B cell (primary cell): ENCODE results near the gene TUBB2A. TPM values are rescaled to one million over a fixed set of nuclear protein-coding genes. Genes with fewer than 3 reads are reported as not detected.

Source experiments
- ATAC-seq: fragments of 200-7000 bp; cut with Tn5 transposase; one replicate; pipeline ENCODE4 v1.10.0; 2021; ENCODE audit warnings: low read depth, mild to moderate bottlenecking, moderate number of reproducible peaks, moderate library complexity
- CTCF ChIA-PET: fragments of 350-600 bp; sonication (Branson Sonifier 250); formaldehyde crosslinking; loops from one replicate; lab custom pipeline; 2021; ENCODE audit warnings: antibody characterized with exemption, inconsistent platforms; lab: Charles Lee
- POLR2A ChIA-PET: fragments of 350-600 bp; sonication (Branson Sonifier 250); formaldehyde crosslinking; loops from one replicate; lab custom pipeline; 2021; ENCODE audit warnings: antibody characterized with exemption; lab: Charles Lee
- DNase-seq: peaks from one replicate; pipeline ENCODE4 v3.0.0; 2013
- H2AFZ ChIP-seq: 2 replicates; pipeline ENCODE4 v1.6.1; 2012; ENCODE audit warnings: mild to moderate bottlenecking, low read depth, low read length; ENCODE audit not compliant: insufficient read depth, poor library complexity, severe bottlenecking
- H3K27ac ChIP-seq, 2 donors: 1 replicate in 1 of 2; 2 replicates in 1 of 2; pipeline ENCODE4 v1.5.1; 2012 to 2013; ENCODE audit warnings: low read length in 2 of 2, mild to moderate bottlenecking in 2 of 2, moderate library complexity in 1 of 2
- H3K27me3 ChIP-seq, 4 experiments: fragments of 200-600 bp in 1 of 4; sonication (generic) in 1 of 4; replicated peaks in 1 of 4; 1 replicate in 2 of 4; 2 replicates in 2 of 4; pipeline versions ENCODE4 v1.6.1 to v1.7.0; 2013 to 2016; ENCODE audit warnings: low read length in 3 of 4, mild to moderate bottlenecking in 2 of 4, mixed read lengths in 1 of 4, moderate library complexity in 1 of 4; ENCODE audit not compliant: insufficient read depth in 4 of 4, control insufficient read depth in 3 of 4; ENCODE audit errors: control extremely low read depth in 1 of 4
- H3K36me3 ChIP-seq, 2 experiments: replicated peaks in 1 of 2; 1 replicate in 1 of 2; 2 replicates in 1 of 2; pipeline versions ENCODE4 v1.6.1 to v1.7.1; 2013; ENCODE audit warnings: low read length in 1 of 2; ENCODE audit not compliant: insufficient read depth in 2 of 2, control insufficient read depth in 1 of 2; ENCODE audit errors: control extremely low read depth in 1 of 2, extremely low read depth in 1 of 2
- H3K4me1 ChIP-seq, 2 donors: fragments of 200-600 bp in 1 of 2; sonication (generic) in 1 of 2; 1 replicate in 1 of 2; 2 replicates in 1 of 2; pipeline versions ENCODE4 v1.5.1 to v1.6.1; 2013 to 2017; ENCODE audit warnings: low read length in 2 of 2; ENCODE audit not compliant: control insufficient read depth in 2 of 2, insufficient read depth in 2 of 2
- H3K4me2 ChIP-seq: replicated peaks from 2 replicates; pipeline ENCODE3; 2012; ENCODE audit warnings: mild to moderate bottlenecking, low read depth, low read length; ENCODE audit not compliant: poor library complexity, severe bottlenecking
- H3K4me3 ChIP-seq, 5 experiments: fragments of 200-600 bp in 1 of 5; sonication (generic) in 1 of 5; 1 replicate in 3 of 5; 2 replicates in 2 of 5; pipeline versions ENCODE4 v1.5.1 to v1.7.0; 2011 to 2016; ENCODE audit warnings: low read length in 4 of 5, mild to moderate bottlenecking in 4 of 5, low read depth in 2 of 5, control low read depth in 1 of 5, moderate library complexity in 1 of 5; ENCODE audit not compliant: insufficient read depth in 1 of 5; ENCODE audit errors: control extremely low read depth in 1 of 5, extremely low read depth in 1 of 5
- H3K79me2 ChIP-seq: fragments of 200-600 bp; sonication (generic); one replicate; pipeline ENCODE4 v1.6.0; 2016; ENCODE audit warnings: low read length; ENCODE audit not compliant: control insufficient read depth, insufficient read depth
- H3K9ac ChIP-seq: fragments of 200-600 bp; sonication (generic); 2 replicates; pipeline ENCODE4 v1.6.1; 2017; ENCODE audit warnings: mild to moderate bottlenecking, low read length, moderate library complexity
- H3K9me3 ChIP-seq, 3 donors: one replicate each; pipeline versions ENCODE4 v1.6.1 to v1.7.1; 2013; ENCODE audit warnings: low read length in 2 of 3; ENCODE audit not compliant: control insufficient read depth in 2 of 3, insufficient read depth in 1 of 3; ENCODE audit errors: control extremely low read depth in 1 of 3
- H4K20me1 ChIP-seq: 2 replicates; pipeline ENCODE4 v1.6.0; 2012; ENCODE audit warnings: mild to moderate bottlenecking, low read length; ENCODE audit not compliant: insufficient read depth, control insufficient read depth, poor library complexity, severe bottlenecking
- H3K27ac Mint-ChIP-seq: one replicate; pipeline ENCODE4 v1.8.0; 2021; ENCODE audit warnings: mixed read lengths
- H3K27me3 Mint-ChIP-seq: one replicate; pipeline ENCODE4 v1.8.0; 2021; ENCODE audit warnings: mixed read lengths
- H3K4me1 Mint-ChIP-seq: one replicate; pipeline ENCODE4 v1.8.0; 2021; ENCODE audit warnings: mixed read lengths
- H3K4me3 Mint-ChIP-seq: one replicate; pipeline ENCODE4 v1.8.0; 2021; ENCODE audit warnings: mixed read lengths
- H3K9me3 Mint-ChIP-seq: one replicate; pipeline ENCODE4 v1.8.0; 2022; ENCODE audit warnings: mixed read lengths; ENCODE audit not compliant: insufficient read depth
- CTCF ChIP-seq: fragments of 200-600 bp; IDR thresholded peaks from one replicate; pipeline ENCODE4 v1.8.0; 2022; ENCODE audit warnings: antibody characterized with exemption, mild to moderate bottlenecking
- EZH2 ChIP-seq: IDR thresholded peaks from 2 replicates; pipeline ENCODE4 v1.6.1; 2012; ENCODE audit warnings: borderline replicate concordance, low read depth, mild to moderate bottlenecking, moderate library complexity, low read length; ENCODE audit not compliant: insufficient read depth, poor library complexity, severe bottlenecking
- WGBS: methylation state at CpG from one replicate; pipeline ENCODE4 v1.1.5; 2013; ENCODE audit warnings: missing lambda C conversion rate; ENCODE audit not compliant: insufficient coverage; 5-methylcytosine and 5-hydroxymethylcytosine counted together
- intact Hi-C: fragments of 100-400 bp; cut with micrococcal nuclease; formaldehyde crosslinking; loops from one replicate; pipeline ENCODE4 v1.10.0; 2022
- polyA plus RNA-seq: library from polyadenylated mRNA; depleted of rRNA; stranded (reverse); fragments of >200 nt; gene quantifications from 2 replicates; pipeline ENCODE4 v1.2.3, GENCODE V29; 2012
- total RNA-seq, 2 donors: library from RNA; stranded (reverse); fragments of 120-200 nt in 1 of 2; gene quantifications; 1 replicate in 1 of 2; 2 replicates in 1 of 2; pipeline versions ENCODE4 v1.2.3 to v1.2.4, GENCODE V29; 2013 to 2022

Gene TUBB2A
- total and polyA plus RNA-seq, 2 donors (not counting 1 experiment from before 2014, with no cell fraction given), result 4.2 to 146 TPM

GRCh38 chr6:3137057-3137777 lies 20.1 kb downstream of the TUBB2A start:
- TF ChIP-seq CTCF (no peak), EZH2 (no peak)
- H3K4me3 Mint-ChIP-seq, result no peak overlapping the region
- no peaks in the 10 kb centered on the region for H3K9me3 ChIP-seq
- H3K9ac ChIP-seq, result no peak overlapping the region
- ATAC-seq (no peak), DNase-seq (no peak)
- ChIA-PET CTCF (interaction anchor here (0.9 kb wide), 1 partner anchor 114 kb away, joined by 4 read pairs; no protein-coding TSS in a partner anchor), POLR2A (no interaction called here)
- H3K27me3 Mint-ChIP-seq, result no peaks in the 10 kb centered on the region
- no peak overlapping the region for H3K27ac ChIP-seq
- no peaks in the 10 kb centered on the region for H4K20me1 ChIP-seq
- no peaks in the 10 kb centered on the region for H3K79me2 ChIP-seq
- no peak overlapping the region for H3K4me2 ChIP-seq
- peaks cover 10 to 11% of the 10 kb centered on the region in 2 donors for H3K4me1 ChIP-seq
- no peaks in the 10 kb centered on the region for H3K9me3 Mint-ChIP-seq
- WGBS, result 97% methylated on average over 5 of the region's 12 CpGs
- peaks cover 6 to 18% of the 10 kb centered on the region in 2 experiments for H3K36me3 ChIP-seq
- intact Hi-C loops, result no loop called here
- no peak overlapping the region for H2AFZ ChIP-seq
- no peak overlapping the region for H3K4me3 ChIP-seq
- H3K4me1 Mint-ChIP-seq, result peaks cover 12% of the 10 kb centered on the region
- no peak overlapping the region for H3K27ac Mint-ChIP-seq
- no peaks in the 10 kb centered on the region for H3K27me3 ChIP-seq

- no peak overlapping the region for H3K4me3 Mint-ChIP-seq
- H3K27ac Mint-ChIP-seq, result no peak overlapping the region
- Histone ChIP-seq H3K27ac (no peak overlapping the region), H3K9me3 (no peaks in the 10 kb centered on the region), H3K4me2 (no peak overlapping the region), H4K20me1 (no peaks in the 10 kb centered on the region), H3K9ac (no peak overlapping the region), H3K79me2 (no peaks in the 10 kb centered on the region), H3K4me1 (peaks cover 10 to 11% of the 10 kb centered on the region in 2 donors), H3K4me3 (no peak overlapping the region), H3K36me3 (peaks cover 6 to 20% of the 10 kb centered on the region in 2 experiments), H3K27me3 (no peaks in the 10 kb centered on the region), H2AFZ (no peak overlapping the region)
- H3K27me3 Mint-ChIP-seq, result no peaks in the 10 kb centered on the region
- 100% methylated on average over 1 of the region's 8 CpGs for WGBS
- peaks cover 12% of the 10 kb centered on the region for H3K4me1 Mint-ChIP-seq
- ChIA-PET POLR2A (no interaction called here), CTCF (interaction anchor here (0.9 kb wide), 1 partner anchor 115 kb away, joined by 4 read pairs; no protein-coding TSS in a partner anchor)
- intact Hi-C loops, result no loop called here
- ATAC-seq (no peak), DNase-seq (no peak)
- no peak for TF ChIP-seq CTCF
- no peak for TF ChIP-seq EZH2
- no peaks in the 10 kb centered on the region for H3K9me3 Mint-ChIP-seq
Observed at GRCh38 chr6:3136292-3137011, 20.9 kb downstream of the TUBB2A start.
